Prostate gland (tissue), 2 donors: ENCODE measurements around the gene POLD2.

Experiments used
- POLR2A ChIP-seq: fragments of 450-650 bp; IDR thresholded peaks from one replicate; pipeline ENCODE4 v1.6.1; 2016; ENCODE audit warnings: antibody characterized with exemption, mild to moderate bottlenecking
- TF ChIP-seq, protein P1 (sequence below), 4 experiments: fragments of 200-600 bp in 2 of 4; fragments of 450-650 bp in 2 of 4; sonication (generic) in 2 of 4; IDR thresholded peaks; 1 replicate in 3 of 4; 2 replicates in 1 of 4; pipeline ENCODE4 v1.5.1; 2016 to 2019; ENCODE audit warnings: antibody characterized with exemption in 4 of 4, mild to moderate bottlenecking in 2 of 4, moderate library complexity in 2 of 4

DNA sequence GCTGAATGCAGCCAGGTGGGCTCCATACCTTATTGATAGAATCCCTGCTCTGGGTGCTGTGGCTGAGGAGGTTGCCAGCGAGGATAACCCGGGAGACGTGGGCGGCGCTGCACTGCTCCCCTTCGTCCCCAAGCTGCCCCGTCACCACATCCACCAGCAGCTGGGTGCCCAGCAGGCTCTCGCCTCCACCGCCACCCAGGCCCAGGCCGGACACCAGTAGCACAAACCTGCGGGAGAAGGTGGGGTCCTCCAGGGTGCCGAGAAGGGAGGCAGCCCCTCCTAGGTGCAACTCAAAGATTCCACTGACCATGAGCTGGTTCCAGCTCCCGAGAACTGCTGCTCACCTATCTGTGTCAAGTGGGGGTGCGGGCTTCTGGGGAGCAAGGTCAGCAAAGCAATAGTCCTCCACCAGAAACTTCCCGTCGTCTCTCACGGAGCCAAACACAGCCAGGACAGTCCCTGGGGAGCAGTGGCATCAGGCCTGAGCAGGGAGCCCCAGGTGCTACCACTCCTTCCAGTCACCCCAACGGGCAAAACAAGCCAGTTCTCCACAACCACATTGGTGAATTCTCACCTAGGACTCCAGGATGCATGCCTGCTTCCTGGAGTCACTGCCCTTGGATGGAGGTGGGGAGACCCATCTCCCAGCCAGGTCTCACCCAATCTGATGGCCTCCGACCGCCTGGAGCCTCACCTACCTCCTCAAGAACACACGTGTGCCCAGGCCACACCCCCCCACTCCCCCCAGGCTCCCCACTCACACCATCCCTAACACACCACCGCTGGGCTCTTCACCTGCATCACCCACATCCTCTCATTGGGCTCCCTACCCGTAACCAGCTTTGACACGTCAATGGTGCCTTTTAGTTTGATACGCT lies 6.3 kb downstream of the POLD2 start:
- TF ChIP-seq, protein P1, sequence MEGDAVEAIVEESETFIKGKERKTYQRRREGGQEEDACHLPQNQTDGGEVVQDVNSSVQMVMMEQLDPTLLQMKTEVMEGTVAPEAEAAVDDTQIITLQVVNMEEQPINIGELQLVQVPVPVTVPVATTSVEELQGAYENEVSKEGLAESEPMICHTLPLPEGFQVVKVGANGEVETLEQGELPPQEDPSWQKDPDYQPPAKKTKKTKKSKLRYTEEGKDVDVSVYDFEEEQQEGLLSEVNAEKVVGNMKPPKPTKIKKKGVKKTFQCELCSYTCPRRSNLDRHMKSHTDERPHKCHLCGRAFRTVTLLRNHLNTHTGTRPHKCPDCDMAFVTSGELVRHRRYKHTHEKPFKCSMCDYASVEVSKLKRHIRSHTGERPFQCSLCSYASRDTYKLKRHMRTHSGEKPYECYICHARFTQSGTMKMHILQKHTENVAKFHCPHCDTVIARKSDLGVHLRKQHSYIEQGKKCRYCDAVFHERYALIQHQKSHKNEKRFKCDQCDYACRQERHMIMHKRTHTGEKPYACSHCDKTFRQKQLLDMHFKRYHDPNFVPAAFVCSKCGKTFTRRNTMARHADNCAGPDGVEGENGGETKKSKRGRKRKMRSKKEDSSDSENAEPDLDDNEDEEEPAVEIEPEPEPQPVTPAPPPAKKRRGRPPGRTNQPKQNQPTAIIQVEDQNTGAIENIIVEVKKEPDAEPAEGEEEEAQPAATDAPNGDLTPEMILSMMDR (IDR thresholded peaks at IDR 0.05), result no peak
- no peak for TF ChIP-seq POLR2A
